HK-2 (cell line): ENCODE results near the gene ZNF20.

Source experiments
- DNase-seq: peaks from one replicate; pipeline ENCODE4 v3.0.0-alpha.2; 2018; ENCODE audit not compliant: unreplicated experiment

Gene ZNF20

GRCh38 chr19:12139885-12140544, at the start of gene ZNF20:
Gene ZNF20 (minus strand): TSS chr19:12140350. CDS start chr19:12140182, 168 bp downstream.
- peak; percentile 92 for DNase-seq

- no peak for DNase-seq
Measured at GRCh38 chr19:12187625-12188024, 47.5 kb upstream of the ZNF20 start.

- no peak for DNase-seq
Measured at GRCh38 chr19:12180377-12180776, 40.2 kb upstream of the ZNF20 start.

- DNase-seq = no peak
Measured at GRCh38 chr19:12166626-12167025, 26.5 kb upstream of the ZNF20 start.

GRCh38 chr19:12163826-12164225, 23.7 kb upstream of the ZNF20 start:
- DNase-seq = no peak

- DNase-seq = peak; percentile 95
Measured at GRCh38 chr19:12162882-12163806, 23.0 kb upstream of the ZNF20 start, which contains the start of gene ZNF136. Gene ZNF136 (plus strand): TSS chr19:12163096. CDS start chr19:12163204, 108 bp downstream.

GRCh38 chr19:12162513-12162881, 22.3 kb upstream of the ZNF20 start:
- DNase-seq = no peak

GRCh38 chr19:12159773-12160414, 19.7 kb upstream of the ZNF20 start:
- DNase-seq = no peak

GRCh38 chr19:12156223-12157058, 16.3 kb upstream of the ZNF20 start, which contains the start of gene ZNF625:
Gene ZNF625 (minus strand): TSS chr19:12156734. CDS start chr19:12156558, 176 bp downstream.
- DNase-seq = peak; percentile 91

- DNase-seq = no peak
Measured at GRCh38 chr19:12155324-12155860, 15.2 kb upstream of the ZNF20 start.

- no peak for DNase-seq
Measured at GRCh38 chr19:12145348-12145747, 5.2 kb upstream of the ZNF20 start.

- DNase-seq = no peak
Measured at GRCh38 chr19:12141405-12141736, 1.2 kb upstream of the ZNF20 start.

GRCh38 chr19:12140545-12141404, 625 bp upstream of the ZNF20 start:
- peak; percentile 60 for DNase-seq

- no peak for DNase-seq
Measured at GRCh38 chr19:12139269-12139668, 881 bp downstream of the ZNF20 start.

- no peak for DNase-seq
Measured at GRCh38 chr19:12137221-12137940, 2.8 kb downstream of the ZNF20 start.

GRCh38 chr19:12133069-12133468, 7.1 kb downstream of the ZNF20 start:
- DNase-seq = no peak

- DNase-seq = no peak
Measured at GRCh38 chr19:12126707-12127106, 13.4 kb downstream of the ZNF20 start.

GRCh38 chr19:12117201-12117970, 22.8 kb downstream of the ZNF20 start:
- no peak for DNase-seq

- DNase-seq = no peak
Measured at GRCh38 chr19:12113121-12113520, 27.0 kb downstream of the ZNF20 start.
